CD4-positive, alpha-beta T cell treated with Interleukin-6 at 100 ng/mL for 8 hours (primary cell): Measurements from ENCODE around the gene CMIP.

Experiments used
- DNase-seq: peaks from one replicate; pipeline ENCODE4 v3.0.0-alpha.2; 2020; ENCODE audit warnings: mixed read lengths, low spot score

CMIP gene

DNA sequence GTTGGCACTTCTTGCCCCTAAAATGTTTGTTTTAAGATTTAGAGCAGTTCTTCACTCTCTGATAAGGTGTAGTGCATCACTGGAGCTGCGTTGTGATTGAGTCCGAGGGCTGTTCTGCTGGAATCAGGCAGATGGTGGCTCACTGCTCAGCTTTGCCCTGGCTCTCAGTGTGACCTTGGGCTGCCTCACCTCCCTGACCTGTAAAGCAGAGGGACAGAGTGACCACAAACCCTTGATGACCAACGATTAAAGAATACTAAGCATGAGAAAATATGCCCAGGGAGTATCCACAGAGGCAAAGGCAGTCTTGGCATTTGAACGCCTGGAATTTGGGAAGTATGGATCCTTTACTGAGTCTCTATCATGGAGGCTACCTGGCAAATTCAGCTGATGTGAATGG, 18.1 kb downstream of the CMIP start:
- DNase-seq, result no peak

DNA sequence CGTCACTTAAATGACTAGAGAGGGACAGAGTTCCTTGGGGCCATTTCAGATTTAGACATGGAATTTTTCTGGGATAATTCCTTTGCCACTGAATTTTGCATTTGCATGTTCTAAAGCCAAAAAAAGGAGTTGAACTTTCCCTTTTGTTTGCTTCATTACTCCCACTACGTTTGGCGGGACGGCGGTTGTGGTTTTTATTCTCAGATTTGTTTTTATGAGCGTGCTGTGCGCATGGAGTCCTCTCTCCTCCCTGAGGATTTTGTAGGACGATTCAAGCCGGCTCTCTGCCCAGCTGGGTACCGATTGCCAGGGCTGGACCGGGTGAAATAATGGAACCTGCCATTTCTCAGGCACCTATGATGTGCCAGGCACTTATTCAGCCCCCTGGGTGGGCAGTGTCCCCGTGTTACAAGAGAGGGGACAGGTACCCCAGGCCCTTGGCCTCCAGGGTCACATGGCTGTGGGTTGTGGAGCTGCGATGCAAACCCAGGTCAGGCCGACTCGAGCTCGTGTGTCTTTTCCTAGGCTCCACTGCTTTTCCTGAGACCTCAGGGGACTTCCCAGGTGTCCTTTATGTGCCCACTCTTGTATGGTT, 18.8 kb downstream of the CMIP start:
- no peak for DNase-seq

DNA sequence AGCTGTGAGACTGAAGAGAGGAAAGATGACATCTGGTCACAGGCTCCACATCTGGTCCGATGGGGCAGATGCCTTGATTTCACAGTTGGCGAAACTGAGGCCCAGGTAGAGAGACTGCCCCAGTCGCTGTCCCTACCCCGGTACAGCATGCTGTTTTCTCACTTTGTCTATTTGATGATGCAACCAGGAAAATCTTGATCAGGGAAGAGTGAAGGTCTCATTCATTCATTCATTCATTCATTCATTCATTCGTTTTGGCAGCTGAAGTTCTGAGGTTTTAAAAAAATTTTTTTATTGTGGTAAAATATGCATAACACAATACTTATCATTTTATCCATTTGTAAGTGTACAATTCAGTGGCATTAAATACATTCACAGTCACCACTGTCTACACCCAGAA, 19.7 kb downstream of the CMIP start:
- DNase-seq, result no peak

DNA sequence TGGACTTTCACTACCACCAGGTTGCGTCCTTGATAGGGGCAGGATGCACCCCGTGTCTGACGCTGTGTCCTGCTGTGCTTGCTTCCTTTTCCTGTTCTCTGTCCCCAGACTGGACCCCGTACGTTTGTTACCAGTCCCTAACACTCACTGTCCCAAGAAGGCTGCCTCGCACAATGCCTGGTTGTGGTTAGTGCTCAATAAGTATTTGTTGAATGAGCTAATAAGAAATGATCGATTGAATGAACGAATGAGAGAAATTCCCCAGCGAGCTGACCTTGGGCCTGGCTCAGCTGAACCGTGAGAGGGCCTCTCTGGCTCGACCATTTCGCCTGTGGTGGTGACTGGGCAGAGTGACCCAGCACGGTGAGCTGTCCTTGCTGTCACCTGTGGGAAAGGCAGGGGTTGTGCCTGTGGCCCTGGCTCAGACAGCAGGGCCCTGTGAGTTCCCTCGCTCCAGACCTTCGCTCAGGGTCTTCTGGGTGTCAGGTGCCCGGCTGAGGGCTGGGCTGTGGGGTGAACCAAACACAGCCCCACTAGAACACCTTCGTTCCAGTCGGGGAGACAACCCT, 20.9 kb downstream of the CMIP start:
- DNase-seq, result no peak

DNA sequence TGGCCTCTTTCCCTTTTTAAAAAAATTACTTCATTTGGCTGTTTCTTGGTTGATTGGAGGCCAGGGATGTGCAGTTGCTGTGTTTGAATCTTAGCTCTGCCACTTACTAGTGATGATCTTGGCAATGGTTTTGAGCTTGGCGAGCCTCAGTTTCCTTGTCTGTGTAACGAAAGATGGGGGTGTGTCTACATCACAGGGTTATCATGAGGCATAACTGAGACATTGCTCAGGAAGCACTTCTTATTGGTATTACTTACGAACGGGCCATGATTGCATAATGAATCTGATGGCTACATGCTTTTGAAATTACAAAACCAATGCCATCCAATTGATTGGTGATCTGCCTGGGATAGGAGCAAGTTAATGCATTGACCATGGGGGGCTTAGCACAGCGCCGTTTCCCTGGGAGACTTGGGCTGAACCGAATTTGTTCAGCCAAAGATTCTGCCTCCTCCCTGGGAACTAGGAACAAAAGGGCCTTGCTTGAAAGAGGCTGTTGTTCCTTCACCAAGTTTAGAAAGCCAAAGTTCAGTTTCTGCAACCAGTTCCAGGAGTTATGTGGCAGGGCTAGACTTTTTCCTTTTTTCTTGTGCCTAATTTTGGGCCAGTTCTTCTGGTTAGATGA, 21.9 kb downstream of the CMIP start:
- no peak for DNase-seq

DNA sequence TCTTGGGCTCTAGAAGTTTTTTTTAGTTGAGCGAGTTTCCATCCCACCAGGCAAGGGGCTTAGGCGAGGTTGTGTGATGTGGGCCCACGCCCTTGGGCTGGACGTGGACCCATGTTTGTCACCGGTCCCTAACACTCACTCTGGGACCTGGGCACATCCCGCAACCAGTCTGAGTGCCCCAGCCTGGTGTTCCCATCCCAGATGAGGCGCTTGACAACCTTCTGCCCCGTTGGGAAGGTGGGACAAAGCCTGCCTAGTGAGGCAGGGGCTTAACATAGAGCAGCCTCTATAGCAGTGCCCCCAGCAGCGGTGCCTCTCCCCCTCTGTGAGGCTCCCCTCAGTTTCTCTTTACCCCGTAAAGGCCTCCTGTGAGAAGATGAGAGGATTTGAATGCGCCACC, 22.5 kb downstream of the CMIP start:
- DNase-seq, result no peak

DNA sequence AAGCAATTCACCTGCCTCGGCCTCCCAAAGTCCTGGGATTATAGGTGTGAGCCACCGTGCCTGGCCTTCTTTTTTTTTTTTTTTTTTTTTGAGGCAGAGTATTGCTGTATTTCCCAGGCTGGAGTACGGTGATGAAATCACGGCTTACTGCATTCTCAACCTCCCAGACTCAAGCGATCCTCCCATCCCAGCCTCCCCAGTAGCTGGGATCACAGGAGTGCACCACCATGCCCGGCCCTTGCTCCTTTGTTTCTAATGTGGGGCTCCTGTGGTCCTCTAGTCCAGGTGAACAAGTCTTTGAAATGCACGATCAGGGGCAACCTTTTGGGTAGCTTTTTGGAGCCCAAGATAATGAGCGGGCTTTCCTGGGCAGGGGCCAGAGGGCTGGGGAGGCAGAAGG, 23.2 kb downstream of the CMIP start:
- no peak for DNase-seq

DNA sequence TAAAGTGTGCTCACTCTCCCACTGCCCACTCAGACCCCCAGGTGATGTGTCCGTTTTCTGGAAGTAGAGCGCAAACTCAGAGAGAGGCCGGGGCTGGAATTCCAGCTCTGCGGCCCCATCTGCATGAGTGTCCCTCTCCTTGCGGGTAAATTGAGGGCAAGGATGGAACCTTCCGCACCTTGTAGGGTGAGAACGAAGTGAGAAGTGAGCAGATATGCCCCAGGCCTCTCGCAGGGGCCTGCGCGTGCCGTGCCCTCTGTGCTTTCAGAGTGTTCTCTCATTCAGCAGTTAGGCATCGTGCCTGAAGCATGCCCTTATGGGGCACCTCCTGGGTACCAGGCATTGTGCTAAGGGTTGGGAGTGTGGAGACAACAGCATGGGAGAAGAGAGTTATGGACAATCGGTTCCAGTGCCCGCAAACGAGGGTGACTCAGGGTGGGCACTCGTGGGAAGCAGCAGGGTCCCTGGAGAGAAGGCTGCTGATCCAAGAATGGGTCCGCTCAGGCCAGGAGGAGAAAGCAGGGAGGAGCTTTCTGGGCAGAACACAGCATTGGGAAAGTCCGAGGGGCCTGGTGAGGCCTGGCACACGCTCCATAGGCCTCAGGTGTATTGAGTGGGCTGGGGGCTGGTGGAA, 23.8 kb downstream of the CMIP start:
- no peak for DNase-seq

DNA sequence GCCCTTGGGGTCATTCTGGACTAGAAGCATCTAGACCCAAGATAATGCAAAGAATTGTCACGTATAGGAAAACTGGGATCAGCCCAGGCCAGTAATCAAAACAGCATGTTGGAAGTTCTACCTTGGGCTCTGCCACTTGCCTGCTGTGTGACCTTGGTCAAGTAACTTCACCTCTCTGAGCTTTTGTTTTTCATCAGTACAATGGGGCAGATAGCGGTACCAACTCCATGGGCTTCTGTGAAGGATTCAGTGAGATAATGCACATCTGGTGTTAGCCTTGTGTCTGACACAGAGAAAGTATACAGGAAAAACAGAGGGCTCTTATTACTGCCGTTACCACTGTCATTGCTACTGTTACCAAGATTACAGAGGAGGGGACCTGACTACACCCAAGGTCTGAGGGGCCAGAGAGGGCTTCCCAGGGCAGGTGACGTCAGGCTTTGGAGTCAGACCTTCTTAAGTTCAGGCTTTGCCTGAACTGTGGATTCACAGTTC, 24.6 kb downstream of the CMIP start:
- DNase-seq, result no peak

DNA sequence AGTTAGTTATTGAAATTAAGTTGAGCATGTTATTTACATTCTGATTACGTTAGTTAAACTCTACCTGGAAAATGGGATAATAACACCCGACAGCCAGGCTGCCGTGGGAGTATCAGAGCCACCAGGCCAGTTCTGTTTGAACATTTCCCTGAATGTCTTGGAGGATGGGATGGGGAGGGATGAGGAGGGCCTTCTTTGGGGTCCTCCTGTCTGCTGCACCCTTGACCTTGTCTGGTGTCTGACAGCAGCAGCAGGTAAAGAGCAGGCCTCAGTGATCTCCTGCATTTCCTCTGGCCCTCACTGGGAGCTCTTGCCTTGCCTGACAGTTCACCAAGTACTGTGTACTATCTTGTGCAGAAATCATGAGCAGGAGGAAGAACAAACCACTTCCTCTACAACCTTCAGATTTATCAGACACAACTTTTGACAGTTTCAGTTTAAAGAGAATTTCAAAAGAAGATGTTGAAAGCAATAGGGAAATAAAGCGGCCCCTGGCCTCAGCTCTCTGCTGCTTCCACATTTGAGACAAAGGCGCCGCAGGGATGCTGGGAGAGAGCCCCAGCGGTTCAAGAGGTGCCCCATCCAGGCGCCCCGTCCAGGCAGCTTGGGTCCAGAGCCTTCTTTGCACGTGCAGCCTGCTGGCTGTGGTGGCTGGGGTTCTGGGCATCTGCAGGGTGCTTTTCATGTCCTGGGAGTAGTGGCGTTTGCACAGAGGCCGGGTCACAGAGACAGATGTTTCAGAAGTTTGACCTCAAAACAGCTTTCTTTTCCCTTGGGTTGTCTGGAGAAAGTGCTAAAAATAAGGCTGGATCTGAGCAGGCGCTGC, 25.3 kb downstream of the CMIP start:
- peak; percentile 72 for DNase-seq

DNA sequence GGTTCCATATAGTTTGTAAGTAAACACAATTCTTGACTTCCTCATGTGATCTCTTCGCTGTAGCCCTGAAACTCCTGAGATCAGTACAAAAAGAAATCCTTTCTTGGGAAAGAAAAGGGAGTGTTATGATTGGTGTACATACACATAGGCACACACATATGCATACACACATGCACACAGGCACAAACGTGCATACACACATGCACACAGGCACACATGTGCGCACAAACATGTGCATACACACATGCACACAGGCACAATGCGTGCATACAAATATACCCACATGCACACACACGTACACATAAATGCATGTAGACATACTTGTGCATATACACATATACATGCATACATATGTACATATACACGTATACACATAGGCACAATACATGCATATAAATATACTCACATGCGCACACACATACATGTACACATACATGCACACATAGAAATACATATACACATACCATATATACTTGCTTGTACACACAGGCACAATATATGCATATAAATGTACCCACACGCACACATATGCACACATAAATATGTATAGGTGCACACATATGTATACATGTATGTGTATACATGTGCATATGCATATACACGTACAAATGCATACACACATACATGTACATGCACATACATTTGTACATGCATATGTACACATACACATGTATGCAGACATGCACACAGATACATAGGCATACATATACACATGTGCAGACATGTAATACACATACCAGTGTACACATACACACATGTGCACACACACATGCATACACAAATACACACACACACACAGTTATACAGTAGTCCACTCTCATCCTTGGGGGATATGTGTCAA, 26.4 kb downstream of the CMIP start:
- DNase-seq, result no peak

DNA sequence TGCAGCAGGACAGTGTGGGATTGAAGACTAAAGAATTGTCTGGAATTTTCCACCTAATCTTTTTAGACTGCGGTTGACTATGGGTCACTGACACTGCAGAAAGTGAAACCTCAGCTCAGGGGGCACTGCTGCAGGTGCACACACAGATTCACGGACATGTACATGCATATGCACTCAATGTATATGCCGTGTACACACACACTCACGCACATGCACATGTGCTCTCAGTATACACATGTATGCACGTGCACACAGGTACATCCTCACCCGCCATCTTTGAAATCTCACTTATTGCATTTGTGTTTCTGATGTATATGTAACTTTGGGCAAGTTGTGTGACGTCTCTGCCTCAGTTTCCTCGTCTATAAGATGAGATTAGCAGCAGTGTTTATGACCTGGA, 27.3 kb downstream of the CMIP start:
- no peak for DNase-seq

DNA sequence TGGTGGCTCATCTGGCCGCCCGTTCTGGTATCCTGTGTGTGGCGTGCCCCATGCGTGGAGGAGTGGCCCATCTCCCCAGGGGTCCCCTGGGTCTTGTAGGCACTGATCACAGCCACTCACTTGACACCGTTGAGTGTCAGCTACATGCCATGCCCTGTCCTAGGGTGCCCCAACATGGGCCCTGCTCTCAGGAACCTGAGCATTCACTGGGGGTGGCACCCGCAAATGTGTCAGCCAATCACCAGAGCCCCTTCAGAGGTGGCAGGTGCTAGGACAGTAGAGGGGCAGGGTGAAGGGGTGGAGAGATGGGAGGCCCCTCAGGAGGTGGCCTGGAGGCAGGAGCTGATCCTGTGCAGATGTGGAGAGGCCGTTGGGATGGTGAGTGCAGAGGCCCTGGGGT, 27.8 kb downstream of the CMIP start:
- no peak for DNase-seq

DNA sequence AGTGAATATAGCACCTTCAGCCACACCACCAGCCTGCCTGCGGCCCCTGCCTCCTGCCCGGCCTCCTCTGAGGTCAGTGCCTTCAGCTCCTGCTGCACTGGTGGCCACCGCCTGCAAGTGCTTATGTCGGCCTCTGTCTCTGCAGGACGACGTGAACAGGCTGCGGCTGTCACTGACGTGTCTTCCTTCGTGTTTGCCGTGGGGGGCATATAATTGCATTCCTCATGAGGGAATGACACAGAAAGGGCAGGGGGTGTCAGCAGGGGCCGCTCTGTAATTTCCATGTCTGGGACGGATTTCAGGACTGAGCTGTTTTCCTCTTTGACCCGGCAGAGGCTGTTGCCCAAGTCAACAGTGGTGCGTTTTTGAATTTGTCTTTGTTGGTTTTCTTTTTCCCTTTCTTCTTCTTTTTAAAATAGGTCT, 28.5 kb downstream of the CMIP start:
- no peak for DNase-seq

DNA sequence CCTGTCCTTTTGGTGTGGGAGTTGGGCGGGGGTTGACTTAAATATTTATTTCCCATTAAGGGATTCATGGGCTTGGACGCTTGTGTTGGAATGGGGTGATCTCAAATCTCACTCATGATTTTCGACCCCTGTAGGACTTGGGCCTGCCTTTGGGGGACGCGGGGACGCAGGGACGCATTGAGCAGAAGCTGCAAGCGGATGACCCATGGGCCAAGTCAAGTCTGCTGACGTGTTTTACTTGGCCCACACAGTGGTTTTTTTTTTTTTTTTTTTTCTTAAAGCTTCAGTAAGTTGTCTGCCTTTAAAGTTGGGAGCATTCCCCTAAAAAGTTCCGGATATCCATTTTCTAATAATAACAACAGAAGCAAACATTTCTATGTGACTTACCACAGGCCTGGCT, 28.9 kb downstream of the CMIP start:
- DNase-seq, result no peak

DNA sequence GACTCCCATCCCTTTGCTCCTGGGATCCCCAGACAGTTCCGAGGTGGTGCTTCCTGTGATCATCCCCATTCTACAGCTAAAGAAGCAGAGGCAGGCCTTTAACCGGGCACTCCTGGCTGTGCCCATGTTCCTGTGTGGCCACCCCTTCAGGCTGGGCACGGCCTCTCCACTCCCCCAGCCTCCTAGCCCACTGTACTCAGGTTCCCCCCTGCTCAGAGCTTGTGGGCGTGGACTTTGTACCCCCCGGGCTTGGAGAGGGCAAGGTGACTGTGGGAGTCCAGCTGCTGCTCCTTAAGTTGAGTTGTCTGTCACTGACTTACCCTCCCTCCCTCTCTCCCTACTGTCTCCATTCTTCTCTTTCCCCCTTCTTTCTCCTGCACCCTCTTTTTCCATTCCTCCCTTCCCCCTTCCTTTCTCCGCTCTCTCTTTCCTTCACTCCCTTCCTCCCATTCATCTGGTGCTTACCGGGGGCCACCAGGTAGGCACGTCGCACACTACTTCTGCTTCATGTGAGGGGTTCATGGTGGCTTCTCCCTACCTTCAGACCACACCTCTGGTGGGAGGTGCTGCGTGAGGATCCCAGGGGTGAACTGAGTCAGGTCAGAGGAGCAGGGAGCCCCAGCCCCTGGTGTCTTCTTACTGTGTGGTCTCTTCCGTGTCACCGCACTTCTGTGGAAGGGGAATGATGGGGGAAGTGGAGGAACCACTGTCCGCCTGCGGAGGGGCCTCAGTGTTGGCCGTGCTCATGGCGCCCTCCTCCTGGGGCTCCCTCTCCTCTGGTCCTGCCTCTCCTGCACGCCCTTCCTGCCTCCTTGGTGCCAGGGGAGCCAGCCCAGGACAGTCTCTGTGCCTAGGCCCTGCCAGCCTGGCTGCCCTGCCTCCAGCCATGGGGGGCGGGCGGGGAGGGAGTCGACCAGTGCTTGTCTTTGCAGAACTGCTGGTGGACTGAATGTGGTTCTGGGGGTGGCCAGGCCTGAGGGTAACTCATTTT, 29.7 kb downstream of the CMIP start:
- DNase-seq, result no peak

DNA sequence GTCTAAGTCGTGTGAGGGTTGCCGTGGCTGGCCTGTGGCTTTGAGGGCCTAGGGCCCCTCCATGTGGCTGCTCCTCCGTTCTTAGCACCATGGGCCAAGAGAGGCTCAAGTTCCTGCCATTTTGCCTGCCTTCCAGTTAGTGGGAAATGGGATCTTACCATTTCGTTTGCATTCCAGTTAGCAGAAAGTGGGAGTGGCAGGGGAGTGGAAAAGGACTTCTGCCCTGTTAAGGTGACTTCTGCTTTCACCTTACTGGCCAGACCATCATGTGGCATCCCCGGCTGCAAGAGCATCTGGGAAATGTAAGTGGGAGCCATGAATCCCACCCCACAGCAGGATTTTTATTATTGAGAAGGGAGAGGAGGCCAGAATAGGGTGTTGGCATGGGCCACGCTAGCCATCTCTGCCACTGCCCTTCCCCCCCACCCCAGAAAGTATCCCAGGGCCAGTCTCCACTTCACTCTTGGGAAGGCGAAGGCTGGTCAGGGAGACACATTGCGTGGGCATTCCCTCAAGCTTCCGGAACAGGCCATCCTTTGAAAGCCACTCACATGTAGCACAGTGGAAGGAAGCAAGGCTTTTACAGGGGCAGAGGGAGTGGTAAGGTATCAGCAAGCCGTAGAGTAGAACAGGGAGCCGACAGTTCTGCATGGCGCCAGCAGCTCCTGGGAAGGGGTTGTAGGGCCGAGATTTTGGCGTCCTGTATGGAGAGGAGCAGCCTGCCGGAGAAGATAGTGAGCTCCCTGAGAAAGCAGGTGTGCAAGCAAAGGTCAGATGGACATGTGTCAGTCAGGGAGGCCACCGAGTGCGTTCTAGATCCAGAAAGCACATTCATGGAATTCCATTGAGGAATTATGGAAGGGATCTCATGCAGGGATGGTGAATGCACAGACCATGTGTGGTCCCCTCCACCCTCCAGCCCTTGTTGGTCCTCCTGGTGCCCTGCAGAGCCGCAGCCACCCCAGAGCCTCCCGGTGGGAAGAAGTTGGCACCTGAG, 33.4 kb downstream of the CMIP start:
- no peak for DNase-seq

DNA sequence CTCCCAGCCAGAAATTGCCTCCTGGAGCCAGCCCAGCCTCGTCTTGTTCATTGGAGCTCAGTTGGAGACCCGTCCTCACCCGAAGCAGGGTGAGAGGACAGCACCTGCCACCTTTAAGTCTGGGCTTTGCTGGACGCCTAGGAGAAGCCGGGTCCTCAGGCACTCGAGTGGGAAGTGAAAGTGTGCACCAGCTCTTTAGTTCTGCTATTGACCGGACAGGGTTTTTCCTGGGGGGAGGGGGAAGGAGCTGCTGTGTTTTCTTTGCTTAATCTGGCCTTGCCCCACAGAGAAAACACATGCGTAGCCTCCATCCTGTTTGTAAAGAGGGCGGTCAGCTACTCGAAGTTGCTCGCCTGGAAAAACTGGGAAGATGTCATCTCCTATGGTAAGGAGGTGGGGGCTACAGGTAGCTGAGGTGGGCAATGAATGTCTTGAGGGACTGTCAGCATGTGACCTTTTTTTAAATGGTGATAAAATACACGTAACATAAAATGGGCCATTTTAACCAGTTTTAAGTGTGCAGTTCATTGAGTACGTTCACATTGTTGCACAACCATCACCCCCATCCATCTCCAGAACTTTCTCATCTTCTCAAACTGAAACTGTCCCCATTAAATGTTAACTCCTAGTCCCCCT, 34.4 kb downstream of the CMIP start:
- DNase-seq, result no peak
